ENCODE data around the gene SLC25A22. TPM values are rescaled to one million over a fixed set of nuclear protein-coding genes. Genes with fewer than 3 reads are reported as not detected.

SLC25A22 gene
- total and polyA plus RNA-seq, 10 of the 15 experiments (the other 5 are each of a cell fraction or from before 2014, with no cell fraction given): 0.27 to 27.0 (median 8.2) TPM

DNA sequence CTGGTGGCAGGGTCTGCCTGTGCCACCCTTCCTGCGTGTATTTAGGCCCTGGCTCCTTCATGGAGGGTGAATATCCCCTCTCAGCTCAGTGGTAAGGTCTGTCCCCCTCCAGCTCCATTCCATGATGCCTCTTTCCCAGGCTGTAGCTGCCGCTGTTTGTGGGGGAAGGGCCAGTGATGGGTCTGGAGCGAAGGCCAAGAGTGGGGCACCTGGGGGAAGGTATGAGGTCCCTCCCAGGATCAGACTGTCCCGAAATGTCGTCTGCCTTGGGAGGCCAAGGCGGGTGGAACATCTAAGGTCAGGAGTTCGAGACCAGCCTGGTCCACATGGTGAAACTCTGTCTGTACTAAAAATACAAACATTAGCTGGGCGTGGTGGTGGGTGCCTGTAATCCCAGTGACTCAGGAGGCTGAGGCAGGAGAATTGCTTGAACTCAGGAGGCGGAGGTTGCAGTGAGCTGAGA is 35.8 kb upstream of the SLC25A22 start:
- H3K4me3 ChIP-seq: no peak overlapping the region

More for the DNA sequence above, 35.8 kb upstream of the SLC25A22 start:
- no peak for TF ChIP-seq CHD1 (IDR thresholded peaks at IDR 0.05; ENCODE audit: low read depth, low read length)
- no peak for TF ChIP-seq PML (IDR thresholded peaks at IDR 0.05; ENCODE audit: low read length)
- no peak for TF ChIP-seq ZNF217 (IDR thresholded peaks at IDR 0.05)
- TF ChIP-seq, protein P1, sequence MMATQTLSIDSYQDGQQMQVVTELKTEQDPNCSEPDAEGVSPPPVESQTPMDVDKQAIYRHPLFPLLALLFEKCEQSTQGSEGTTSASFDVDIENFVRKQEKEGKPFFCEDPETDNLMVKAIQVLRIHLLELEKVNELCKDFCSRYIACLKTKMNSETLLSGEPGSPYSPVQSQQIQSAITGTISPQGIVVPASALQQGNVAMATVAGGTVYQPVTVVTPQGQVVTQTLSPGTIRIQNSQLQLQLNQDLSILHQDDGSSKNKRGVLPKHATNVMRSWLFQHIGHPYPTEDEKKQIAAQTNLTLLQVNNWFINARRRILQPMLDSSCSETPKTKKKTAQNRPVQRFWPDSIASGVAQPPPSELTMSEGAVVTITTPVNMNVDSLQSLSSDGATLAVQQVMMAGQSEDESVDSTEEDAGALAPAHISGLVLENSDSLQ (IDR thresholded peaks at IDR 0.05): no peak
- TF ChIP-seq RFX5 (IDR thresholded peaks at IDR 0.05; ENCODE audit: low read depth, low read length): no peak
- TF ChIP-seq JUNB (IDR thresholded peaks at IDR 0.05): no peak
- TF ChIP-seq IKZF2 (IDR thresholded peaks at IDR 0.05): no peak
- no peak for TF ChIP-seq RAD51 (IDR thresholded peaks at IDR 0.05)
- no peak for TF ChIP-seq ASH2L (IDR thresholded peaks at IDR 0.05; ENCODE audit: borderline replicate concordance, low read depth)
- no peak for TF ChIP-seq POLR2A (IDR thresholded peaks at IDR 0.05; ENCODE audit: low read depth, low read length)
- TF ChIP-seq SIX5 (IDR thresholded peaks at IDR 0.05; ENCODE audit: low read depth, low read length, severe bottlenecking): no peak
- no peak for TF ChIP-seq ATF7 (IDR thresholded peaks at IDR 0.05; ENCODE audit: low read depth)
- TF ChIP-seq SPI1 (IDR thresholded peaks at IDR 0.05; ENCODE audit: borderline replicate concordance, insufficient read depth, low read depth, low read length): no peak
- TF ChIP-seq EP300 (IDR thresholded peaks at IDR 0.05; ENCODE audit: borderline replicate concordance in 1 of 2, control insufficient read depth in 1 of 2, low read depth in 2 of 2, low read length in 2 of 2): no peak
- no peak for TF ChIP-seq KAT2A (conservative IDR thresholded peaks at IDR 0.05; ENCODE audit: control insufficient read depth, low read depth, low read length)
- DNase-seq (ENCODE audit: low read depth, low spot score) (no peak), FAIRE-seq (no peak), ATAC-seq (no peak)
- H3K79me2 ChIP-seq (ENCODE audit: control insufficient read depth, insufficient read depth, low read length): no peaks in the 10 kb centered on the region
- peak overlapping the region; percentile 89 for H3K4me2 ChIP-seq (ENCODE audit: control insufficient read depth, insufficient read depth)
- 72% methylated on average over 9 of the region's 9 CpGs for WGBS (ENCODE audit: insufficient coverage, insufficient replicate concordance, low lambda C conversion rate, missing lambda C conversion rate)
- H4K20me1 ChIP-seq (ENCODE audit: control insufficient read depth, insufficient read depth): no peaks in the 10 kb centered on the region
- in situ Hi-C loops (cut with MboI): no loop called here
- H3K27me3 ChIP-seq (replicated peaks in 1 of 2; ENCODE audit: control insufficient read depth in 2 of 2, insufficient read depth in 2 of 2, low read length in 1 of 2): no peaks in the 10 kb centered on the region; a peak in 3 of 4 replicates
- CTCF ChIA-PET: interaction anchor here (0.6 kb wide), 1 partner anchor 315 kb away, joined by 4 read pairs; no protein-coding TSS in a partner anchor
- H3K9ac ChIP-seq (ENCODE audit: control insufficient read depth, insufficient read depth, low read length): no peak overlapping the region
- H2AFZ ChIP-seq (ENCODE audit: control insufficient read depth, low read depth, low read length): no peak overlapping the region
- H3K36me3 ChIP-seq (ENCODE audit: control insufficient read depth in 2 of 2, insufficient read depth in 2 of 2, low read length in 1 of 2): peaks cover 0 to 13% of the 10 kb centered on the region in 2 experiments; a peak in 2 of 4 replicates
- SMC1A ChIA-PET (ENCODE audit: uncharacterized antibody, unreplicated experiment): no interaction called here
- RAD21 ChIA-PET (ENCODE audit: unreplicated experiment): interaction anchor here (1.0 kb wide), 1 partner anchor 9 kb away, joined by 3 read pairs; the partner anchor contains the start of gene TSPAN4
- no TSS peak for BruUV-seq (replicated peaks)
- no peak overlapping the region for H3K27ac ChIP-seq (ENCODE audit: control insufficient read depth, insufficient read depth)
- POLR2A ChIA-PET: interaction anchor here (0.6 to 1.4 kb wide), 3 partner anchors 9 to 11 kb away, joined by 4 read pairs; partner anchors contain the start of genes POLR2L and TSPAN4
- peaks cover 27% of the 10 kb centered on the region for H3K4me1 ChIP-seq (ENCODE audit: control insufficient read depth, insufficient read depth, low read length)
- H3K9me3 ChIP-seq (replicated peaks; ENCODE audit: control insufficient read depth, insufficient read depth, low read length): no peaks in the 10 kb centered on the region
- intact Hi-C loops (cut with micrococcal nuclease; ENCODE audit: unreplicated experiment): no loop called here
